ENCODE results near the gene CSH1.
"Not testable (repeated sequence)": the region's sequence is repeated elsewhere in the genome, so short reads cannot be mapped to it uniquely, and the experiment has no call there.

The CSH1 gene

DNA sequence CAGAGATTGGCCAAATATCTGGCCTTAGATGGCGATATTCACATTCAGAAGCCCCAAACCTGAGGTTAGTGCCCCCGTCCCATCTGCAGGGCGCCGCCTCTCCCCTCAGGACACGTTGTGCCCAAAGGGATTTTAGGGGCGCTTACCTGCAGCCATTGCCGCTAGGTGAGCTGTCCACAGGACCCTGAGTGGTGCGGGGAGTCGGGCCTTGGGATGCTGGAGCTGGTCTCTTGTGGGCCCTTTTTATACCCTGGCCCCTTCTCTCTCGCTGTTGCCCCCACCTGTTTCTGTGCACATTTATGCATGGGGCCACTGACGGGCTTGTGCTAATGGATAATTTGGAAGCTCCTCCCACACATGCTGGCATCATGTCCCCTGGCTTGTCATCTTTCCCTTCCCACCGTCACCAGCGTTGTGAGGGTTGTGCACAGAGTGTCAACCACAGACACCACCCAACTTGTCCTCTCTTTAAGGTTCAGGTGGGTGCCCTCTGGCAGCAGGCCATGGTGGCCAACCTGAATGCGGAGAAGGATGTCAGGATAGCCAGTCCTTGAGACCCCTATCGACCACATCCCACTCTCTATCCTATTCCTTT, 14.8 kb upstream of the CSH1 start, which contains the start of gene CSHL1:
Gene CSHL1 (minus strand): TSS at position 218 of the 595 bp plus-strand sequence. CDS start 62 bp downstream, at position 156.
- no peak for DNase-seq (ENCODE audit: low read depth)
- H3K4me3 ChIP-seq (ENCODE audit: low read depth, low read length), result no peak within 1 kb of the TSS

DNA sequence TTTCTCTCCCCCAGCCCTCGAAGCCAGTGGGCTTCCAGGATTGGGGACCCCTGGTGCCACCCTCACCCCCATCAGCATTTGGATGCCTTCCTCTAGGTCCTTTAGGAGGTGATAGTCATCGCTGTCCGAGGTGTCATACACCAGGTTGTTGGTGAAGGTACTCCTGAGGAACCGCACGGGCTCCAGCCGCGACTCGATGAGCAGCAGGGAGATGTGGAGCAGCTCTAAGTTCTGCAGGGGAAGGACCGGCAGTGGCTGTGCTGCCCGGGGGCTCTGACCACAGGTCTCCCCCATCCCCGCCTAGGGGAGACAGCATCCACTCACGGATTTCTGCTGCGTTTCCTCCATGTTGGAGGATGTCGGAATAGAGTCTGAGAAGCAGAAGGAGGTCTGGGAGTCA, 13.7 kb upstream of the CSH1 start:
- DNase-seq (ENCODE audit: low read depth), result no peak
- no peak overlapping the region for H3K4me3 ChIP-seq (ENCODE audit: low read depth, low read length)

DNA sequence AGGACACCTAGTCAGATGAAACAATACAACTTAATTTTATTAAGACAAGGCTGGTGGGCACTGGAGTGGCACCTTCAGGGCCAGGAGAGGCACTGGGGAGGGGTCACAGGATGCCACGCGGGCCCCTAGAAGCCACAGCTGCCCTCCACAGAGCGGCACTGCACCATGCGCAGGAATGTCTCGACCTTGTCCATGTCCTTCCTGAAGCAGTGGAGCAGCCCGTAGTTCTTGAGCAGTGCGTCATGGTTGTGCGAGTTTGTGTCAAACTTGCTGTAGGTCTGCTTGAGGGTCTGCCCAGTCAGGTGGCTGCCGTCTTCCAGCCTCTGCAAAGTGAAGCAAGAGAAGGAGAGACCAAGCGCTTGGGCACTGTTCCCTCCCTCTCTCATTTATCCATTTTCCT, 13.2 kb upstream of the CSH1 start:
- DNase-seq (ENCODE audit: low read depth); H3K4me3 ChIP-seq (ENCODE audit: low read depth, low read length): not testable (repeated sequence)

DNA sequence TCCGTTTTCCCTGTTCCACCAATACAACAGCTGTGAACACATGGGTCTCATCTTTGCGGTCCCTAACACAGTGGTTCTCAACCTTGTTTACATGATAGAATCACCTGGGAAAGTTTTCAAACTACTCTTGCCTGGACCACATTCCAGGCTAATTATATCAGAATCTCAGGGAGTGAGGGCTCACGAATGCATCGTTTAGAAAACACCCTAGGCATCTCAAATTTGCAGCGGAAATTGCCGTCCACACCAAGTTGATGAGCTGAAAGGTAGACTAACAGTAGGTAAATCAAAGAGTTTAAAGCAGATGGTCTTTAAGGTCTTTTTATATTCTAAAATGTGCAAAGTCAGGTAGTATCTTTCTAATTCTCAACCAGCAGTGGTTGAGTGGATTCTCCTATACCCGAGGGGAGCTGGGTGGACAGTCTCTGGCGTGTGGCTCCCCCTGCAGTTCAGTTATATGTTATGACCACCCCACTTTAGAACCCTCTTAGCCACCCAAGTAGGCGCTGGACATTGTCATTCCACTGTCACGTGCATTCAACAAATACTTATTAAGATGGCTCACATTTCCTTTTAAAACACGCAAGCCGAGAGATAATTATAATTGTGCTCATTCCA, 10.9 kb upstream of the CSH1 start:
- H3K4me3 ChIP-seq (ENCODE audit: low read depth, low read length); DNase-seq (ENCODE audit: low read depth): not testable (repeated sequence)

DNA sequence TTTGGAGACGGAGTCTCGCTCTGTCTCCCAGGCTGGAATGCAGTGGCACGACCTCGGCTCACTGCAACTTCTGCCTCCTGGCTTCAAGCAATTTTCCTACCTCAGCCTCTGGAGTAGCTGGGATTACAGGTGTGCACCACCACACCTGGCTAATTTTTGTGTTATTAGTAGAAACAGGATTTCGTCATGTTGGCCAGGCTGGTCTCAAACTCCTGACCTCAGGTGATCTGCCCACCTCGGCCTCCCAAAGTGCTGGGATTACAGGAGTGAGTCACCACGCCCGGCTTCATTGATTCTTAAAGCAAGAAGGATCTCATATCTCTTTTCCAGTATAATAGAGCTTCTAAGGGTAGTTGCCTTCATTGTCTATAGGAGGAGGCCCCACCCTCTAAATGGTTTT, 8.4 kb upstream of the CSH1 start:
- DNase-seq (ENCODE audit: low read depth); H3K4me3 ChIP-seq (ENCODE audit: low read depth, low read length): not testable (repeated sequence)

DNA sequence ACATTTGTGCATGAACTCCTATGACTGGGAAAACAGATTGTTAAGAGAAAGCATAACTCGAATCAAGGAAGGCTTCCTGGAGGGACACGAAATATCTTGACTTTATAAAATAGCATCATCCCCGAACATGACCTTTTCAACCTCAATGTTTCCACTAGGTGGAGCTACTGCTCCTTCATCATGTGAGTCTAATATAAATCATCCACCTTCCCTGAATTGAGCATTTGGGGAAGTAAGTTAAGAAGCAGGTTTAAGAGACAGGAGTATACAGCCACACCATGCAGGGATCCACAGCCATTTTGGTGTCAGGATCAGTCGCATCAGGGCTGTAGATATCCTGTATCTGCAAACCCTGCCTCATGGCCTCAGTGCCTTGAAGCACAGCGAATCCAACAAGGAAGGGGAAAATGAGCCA, 7.4 kb upstream of the CSH1 start:
- DNase-seq (ENCODE audit: low read depth), result not testable (repeated sequence)

DNA sequence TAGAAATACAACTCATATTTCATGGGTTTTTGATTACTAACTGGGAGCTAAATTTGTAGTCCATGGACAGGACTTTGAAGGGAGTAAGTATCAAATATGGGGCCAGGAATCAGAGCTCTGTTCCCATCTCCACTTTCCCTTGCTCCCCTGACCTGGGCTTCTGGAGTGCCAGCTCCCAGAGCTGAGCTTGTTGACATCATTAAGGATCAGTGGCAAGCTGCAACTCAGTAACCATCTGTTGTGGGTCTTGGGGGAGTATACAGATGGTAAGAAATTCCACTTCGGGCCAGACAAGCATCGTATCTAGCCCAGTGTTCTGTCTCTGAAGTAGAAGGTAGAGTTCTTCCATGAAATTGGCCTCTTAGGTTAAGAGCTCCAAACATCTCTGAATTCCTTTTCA, 5.6 kb upstream of the CSH1 start:
- DNase-seq (ENCODE audit: low read depth); H3K4me3 ChIP-seq (ENCODE audit: low read depth, low read length): not testable (repeated sequence)

More for the DNA sequence above, 7.4 kb upstream of the CSH1 start:
- not testable (repeated sequence) for H3K4me3 ChIP-seq (ENCODE audit: low read depth, low read length)

DNA sequence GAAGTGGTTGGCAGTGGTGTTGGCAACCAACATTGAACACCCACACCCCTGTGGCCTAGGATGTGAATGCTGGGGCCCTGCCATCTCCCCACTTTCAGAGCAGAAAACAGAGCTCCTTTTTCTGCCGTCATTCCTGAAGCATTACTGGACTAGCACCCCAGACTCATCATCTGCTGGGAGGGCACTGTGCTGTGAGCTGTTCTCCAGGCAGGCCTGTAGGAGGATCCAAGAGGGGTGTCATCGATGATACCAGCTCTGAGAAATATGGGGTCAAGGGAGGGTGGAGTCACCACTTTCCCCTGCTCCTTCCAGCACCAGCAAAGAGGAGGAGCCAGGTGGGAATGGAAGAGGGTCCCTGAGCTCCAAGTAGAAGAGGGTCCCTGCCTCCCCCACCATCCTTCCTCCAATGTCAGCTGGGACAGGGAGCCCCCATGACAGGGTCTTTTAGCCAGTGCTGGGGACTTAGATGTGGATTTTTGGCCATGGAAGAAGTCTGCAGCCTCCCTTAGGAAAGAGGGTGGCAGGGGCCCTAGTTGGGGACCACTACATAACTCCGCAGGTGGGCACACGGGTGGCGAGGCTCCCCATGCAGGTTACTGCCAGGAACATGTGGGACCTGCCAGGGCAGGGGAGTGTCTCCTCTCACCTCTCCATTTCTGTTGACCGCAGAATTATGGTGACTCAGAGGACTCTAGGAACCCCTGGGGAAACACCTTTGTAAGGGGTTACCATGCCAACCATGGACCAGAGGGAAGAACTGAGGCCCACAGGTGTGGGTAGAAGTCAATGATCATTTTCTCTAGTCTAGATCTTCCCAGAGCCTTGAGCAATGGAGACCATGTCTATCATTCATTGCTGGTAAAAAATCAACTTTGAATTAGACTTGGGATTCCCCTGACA, 2.8 kb upstream of the CSH1 start:
- H3K4me3 ChIP-seq (ENCODE audit: low read depth, low read length); DNase-seq (ENCODE audit: low read depth): not testable (repeated sequence)

DNA sequence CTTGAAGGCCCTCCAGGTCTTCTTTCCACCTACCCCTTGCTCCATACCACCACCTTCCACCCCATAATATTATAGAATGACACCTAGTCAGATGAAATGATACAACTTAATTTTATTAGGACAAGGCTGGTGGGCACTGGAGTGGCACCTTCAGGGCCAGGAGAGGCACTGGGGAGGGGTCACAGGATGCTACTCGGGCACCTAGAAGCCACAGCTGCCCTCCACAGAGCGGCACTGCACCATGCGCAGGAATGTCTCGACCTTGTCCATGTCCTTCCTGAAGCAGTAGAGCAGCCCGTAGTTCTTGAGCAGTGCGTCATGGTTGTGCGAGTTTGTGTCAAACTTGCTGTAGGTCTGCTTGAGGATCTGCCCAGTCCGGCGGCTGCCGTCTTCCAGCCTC, 1.6 kb downstream of the CSH1 start:
- DNase-seq (ENCODE audit: low read depth); H3K4me3 ChIP-seq (ENCODE audit: low read depth, low read length): not testable (repeated sequence)

DNA sequence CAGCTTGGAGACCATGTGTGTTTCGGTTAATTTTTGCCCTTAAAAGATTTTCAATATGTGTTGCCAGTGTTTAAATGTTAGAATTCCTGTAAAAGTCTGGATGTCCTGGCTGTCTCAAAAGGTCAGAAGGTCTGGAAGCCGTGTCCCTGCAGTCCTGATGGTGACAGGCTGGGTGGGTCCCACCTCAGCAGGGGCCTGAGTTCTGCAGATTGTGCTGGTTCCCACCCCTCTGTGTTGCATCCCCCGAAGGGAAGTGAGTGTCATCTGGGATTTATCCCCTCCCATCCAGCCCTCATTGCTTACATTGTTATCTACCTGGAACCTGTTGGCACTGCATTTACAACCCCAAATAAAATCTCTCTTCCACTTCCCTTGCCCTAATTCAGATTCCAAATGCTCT, 2.4 kb downstream of the CSH1 start:
- not testable (repeated sequence) for DNase-seq (ENCODE audit: low read depth); H3K4me3 ChIP-seq (ENCODE audit: low read depth, low read length)

DNA sequence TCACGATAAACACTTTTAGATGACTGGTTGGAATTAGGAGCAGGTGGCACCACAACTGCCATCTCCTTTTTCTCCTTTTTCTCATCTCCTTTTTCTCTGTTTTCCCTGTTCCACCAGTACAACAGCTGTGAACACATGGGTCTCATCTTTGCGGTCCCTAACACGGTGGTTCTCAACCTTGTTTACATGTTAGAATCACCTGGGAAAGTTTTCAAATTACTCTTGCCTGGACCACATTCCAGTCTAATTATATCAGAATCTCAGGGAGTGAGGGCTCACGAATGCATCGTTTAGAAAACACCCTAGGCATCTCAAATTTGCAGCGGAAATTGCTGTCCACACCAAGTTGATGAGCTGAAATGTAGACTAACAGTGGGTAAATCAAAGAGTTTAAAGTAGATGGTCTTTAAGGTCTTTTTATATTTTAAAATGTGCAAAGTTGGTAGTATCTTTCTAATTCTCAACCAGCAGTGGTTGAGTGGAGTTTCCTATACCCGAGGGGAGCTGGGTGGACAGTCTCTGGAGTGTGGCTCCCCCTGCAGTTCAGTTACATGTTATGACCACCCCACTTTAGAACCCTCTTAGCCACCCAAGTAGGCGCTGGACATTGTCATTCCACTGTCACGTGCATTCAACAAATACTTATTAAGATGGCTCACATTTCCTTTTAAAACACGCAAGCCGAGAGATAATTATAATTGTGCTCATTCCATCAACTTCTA, 3.9 kb downstream of the CSH1 start:
- not testable (repeated sequence) for DNase-seq (ENCODE audit: low read depth); H3K4me3 ChIP-seq (ENCODE audit: low read depth, low read length)

DNA sequence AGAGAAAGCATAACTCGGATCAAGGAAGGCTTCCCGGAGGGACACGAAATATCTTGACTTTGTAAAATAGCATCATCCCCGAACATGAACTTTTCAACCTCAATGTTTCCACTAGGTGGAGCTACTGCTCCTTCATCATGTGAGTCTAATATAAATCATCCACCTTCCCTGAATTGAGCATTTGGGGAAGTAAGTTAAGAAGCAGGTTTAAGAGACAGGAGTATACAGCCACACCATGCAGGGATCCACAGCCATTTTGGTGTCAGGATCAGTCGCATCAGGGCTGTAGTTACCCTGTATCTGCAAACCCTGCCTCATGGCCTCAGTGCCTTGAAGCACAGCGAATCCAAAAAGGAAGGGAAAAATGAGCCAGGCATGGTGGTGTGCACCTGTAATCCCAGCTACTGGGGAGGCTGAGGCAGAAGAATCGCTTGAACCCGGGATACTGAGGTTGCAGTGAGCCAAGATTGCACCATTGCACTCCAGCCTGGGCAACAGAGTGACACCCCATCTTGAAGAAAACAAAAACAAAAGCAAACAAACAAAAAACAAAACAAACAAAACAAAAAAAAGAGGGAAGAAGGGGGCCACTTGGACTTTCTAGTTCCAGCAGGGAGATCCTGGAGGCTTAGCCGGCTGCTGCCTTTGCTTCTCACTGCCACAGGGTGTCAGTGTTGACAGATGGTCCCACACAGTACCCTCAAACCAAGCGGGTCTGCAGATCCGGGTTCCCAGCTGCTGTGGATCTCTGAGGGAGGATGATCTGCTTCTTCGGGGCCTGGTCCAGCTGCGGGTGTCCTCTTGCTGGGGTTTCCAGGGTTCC, 7.1 kb downstream of the CSH1 start:
- H3K4me3 ChIP-seq (ENCODE audit: low read depth, low read length); DNase-seq (ENCODE audit: low read depth): not testable (repeated sequence)

DNA sequence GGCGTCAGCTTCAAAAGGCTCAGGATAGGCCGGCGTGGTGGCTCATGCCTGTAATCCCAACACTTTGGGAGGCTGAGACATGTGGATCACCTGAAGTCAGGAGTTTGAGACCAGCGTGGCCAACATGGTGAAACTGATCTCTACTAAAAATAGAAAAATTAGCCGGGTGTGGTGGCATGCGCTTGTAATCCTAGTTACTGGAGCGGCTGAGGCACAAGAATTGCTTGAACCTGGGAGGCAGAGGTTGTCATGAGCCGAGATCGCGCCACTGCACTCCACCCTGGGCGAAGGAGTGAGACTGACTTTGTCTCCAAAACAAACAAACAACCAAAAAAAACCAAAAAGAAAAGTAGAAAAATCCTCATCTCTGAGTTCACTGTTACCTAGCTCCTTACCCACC, 11.3 kb downstream of the CSH1 start:
- not testable (repeated sequence) for DNase-seq (ENCODE audit: low read depth); H3K4me3 ChIP-seq (ENCODE audit: low read depth, low read length)

DNA sequence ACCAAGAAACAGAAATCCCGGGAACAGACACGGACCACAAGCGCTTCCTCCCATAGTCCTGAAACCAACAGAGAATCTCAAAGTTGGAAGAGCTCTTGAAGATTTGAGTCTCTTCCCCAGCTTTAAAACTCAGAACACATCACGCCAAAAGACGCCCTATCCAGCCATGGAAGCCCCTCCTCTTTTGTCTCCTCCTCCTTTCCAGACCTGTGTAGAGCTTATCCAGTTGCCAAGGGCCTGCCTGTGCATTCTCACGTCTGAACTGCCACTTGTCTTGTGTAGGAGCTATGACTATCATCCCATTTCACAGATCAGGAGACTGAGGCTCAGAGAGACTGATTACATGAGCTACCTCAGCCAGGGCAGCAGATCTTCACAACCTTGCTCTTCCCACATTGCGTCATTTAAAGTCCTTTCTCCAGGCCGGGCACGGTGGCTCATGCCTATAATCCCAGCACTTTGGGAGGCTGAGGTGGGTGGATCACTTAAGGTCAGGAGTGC, 13.7 kb downstream of the CSH1 start:
- not testable (repeated sequence) for H3K4me3 ChIP-seq (ENCODE audit: low read depth, low read length); DNase-seq (ENCODE audit: low read depth)

DNA sequence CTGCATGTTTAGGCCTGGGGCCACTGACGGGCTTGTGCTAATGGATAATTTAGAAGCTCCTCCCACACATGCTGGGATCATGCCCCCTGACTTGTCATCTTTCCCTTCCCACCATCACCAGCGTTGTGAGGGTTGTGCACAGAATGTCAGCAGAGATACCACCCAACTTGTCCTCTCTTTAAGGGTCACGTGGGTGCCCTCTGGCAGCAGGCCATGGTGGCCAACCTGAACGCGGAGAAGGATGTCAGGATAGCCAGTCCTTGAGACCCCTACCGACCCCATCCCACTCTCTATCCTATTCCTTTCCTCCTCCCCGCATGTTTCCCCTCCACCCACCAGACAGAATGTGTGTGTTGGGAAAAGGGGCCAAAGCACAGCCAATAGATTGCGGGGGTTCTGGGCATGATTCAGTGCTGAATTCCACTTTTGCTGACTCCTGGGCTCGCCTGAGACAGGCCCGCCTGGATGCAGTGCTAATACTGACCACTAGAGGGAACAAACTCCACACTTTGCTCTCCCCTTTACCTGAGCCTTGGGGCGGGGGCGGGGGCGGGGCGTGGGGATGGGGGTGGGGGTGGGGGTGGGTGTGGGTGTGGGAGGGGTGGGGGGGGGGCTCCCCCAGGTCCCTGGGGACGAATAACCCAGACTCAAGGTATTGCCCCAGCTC, 14.3 kb downstream of the CSH1 start, which contains the start of gene GH2:
Gene GH2 (minus strand): TSS at position 10 of the 667 bp plus-strand sequence. CDS start 143 bp downstream, outside the sequence.
- DNase-seq (ENCODE audit: low read depth), result no peak
- no peak within 1 kb of the TSS for H3K4me3 ChIP-seq (ENCODE audit: low read depth, low read length)

DNA sequence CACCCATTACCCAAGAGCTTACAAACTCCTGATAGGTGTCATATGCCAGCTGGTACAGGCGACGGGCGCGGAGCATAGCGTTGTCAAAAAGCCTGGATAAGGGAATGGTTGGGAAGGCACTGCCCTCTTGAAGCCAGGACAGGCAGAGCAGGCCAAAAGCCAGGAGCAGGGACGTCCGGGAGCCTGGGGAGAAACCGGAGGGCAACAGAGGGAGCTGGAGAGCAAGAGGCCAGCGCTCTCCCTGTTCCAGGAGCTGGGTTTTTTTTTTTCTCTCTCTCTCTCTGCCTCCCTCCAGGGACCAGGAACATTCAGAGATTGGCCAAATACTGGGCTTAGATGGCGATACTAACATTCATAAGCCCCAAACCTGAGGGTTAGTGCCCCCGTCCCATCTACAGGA, 15.0 kb downstream of the CSH1 start:
- H3K4me3 ChIP-seq (ENCODE audit: low read depth, low read length); DNase-seq (ENCODE audit: low read depth): not testable (repeated sequence)

DNA sequence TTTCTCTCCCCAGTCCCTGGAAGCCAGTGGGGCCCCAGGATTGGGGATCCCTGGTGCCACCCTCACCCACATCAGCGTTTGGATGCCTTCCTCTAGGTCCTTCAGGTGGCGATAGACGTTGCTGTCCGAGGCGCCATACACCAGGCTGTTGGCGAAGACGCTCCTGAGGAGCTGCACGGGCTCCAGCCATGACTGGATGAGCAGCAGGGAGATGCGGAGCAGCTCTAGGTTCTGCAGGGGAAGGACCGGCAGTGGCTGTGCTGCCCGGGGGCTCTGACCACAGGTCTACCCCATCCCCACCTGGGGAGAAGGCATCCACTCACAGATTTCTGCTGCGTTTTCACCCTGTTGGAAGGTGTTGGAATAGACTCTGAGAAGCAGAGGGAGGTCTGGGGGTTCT, 15.7 kb downstream of the CSH1 start:
- DNase-seq (ENCODE audit: low read depth), result no peak
- no peak overlapping the region for H3K4me3 ChIP-seq (ENCODE audit: low read depth, low read length)

DNA sequence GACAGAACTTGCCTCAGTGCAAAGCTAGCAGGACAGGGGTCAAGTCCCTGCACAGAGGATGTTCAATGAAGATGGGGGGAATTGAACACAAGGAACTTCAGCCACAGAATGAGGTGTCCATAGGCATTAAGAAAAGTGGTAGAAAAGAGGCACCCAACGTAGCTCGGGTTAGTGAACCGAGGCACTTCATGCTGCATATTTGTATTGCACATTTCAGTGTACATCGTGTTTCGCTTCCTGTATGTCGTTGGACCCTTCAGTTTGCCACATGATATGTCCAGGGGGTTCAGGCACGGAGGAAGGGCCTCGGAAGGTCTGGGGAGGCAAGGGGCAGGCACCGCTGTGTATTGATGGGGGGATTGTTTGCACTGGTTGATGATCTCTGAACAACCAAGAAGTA, 18.0 kb downstream of the CSH1 start:
- not testable (repeated sequence) for H3K4me3 ChIP-seq (ENCODE audit: low read depth, low read length)

More for the DNA sequence above, 18.0 kb downstream of the CSH1 start:
- not testable (repeated sequence) for DNase-seq (ENCODE audit: low read depth)

Measured in skeletal muscle cell (primary cell).